Right lobe of liver (tissue), 4 donors: ENCODE data around the gene KCNIP1.

ENCODE experiments used
- POLR2A ChIP-seq: fragments of 450-650 bp; IDR thresholded peaks from one replicate; pipeline ENCODE4 v1.6.1; 2017; ENCODE audit warnings: antibody characterized with exemption, mild to moderate bottlenecking
- TF ChIP-seq, protein P1 (sequence below), 4 donors: fragments of 200-600 bp in 3 of 4; fragments of 450-650 bp in 1 of 4; IDR thresholded peaks; one replicate each; pipeline versions ENCODE4 v1.5.1 to v1.8.0; 2016 to 2022; ENCODE audit warnings: antibody characterized with exemption in 4 of 4, mild to moderate bottlenecking in 2 of 4
- donor health status: DM: no; HTN: no; CAD: no.
- donor health status: DM: no; HTN: no; CAD: no.
- donor health status: DM: no; HTN: yes; CAD: no.

DNA sequence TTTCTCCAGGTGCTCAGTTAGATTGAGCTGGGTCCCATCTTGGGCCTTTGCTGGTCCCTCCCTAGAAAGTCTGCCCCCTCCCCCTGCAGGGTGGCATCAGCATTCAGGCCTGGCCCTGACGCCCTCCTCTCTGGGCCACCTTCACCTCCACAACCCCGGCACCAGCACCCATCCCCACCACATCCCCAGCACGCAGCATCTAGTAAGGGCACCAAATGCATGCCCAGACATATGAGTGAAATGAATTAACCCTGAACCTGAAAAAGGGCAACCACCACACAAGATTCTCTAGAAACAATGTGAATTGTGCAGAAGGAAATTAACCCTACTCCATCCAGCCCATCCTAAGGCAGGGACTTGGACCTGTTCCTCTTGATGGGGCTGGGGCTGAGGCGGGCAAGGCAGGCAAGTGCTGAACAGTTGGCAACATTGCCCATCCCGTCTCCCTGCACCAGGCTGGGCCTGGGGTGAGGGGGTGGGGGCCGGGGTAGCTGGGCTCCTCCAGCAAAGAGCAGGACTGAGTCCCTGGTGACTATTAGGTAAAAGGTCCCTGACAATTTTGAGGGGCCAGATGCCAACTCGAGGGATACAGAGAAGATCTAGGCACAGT, 125.9 kb downstream of the KCNIP1 start:
- TF ChIP-seq, protein P1, sequence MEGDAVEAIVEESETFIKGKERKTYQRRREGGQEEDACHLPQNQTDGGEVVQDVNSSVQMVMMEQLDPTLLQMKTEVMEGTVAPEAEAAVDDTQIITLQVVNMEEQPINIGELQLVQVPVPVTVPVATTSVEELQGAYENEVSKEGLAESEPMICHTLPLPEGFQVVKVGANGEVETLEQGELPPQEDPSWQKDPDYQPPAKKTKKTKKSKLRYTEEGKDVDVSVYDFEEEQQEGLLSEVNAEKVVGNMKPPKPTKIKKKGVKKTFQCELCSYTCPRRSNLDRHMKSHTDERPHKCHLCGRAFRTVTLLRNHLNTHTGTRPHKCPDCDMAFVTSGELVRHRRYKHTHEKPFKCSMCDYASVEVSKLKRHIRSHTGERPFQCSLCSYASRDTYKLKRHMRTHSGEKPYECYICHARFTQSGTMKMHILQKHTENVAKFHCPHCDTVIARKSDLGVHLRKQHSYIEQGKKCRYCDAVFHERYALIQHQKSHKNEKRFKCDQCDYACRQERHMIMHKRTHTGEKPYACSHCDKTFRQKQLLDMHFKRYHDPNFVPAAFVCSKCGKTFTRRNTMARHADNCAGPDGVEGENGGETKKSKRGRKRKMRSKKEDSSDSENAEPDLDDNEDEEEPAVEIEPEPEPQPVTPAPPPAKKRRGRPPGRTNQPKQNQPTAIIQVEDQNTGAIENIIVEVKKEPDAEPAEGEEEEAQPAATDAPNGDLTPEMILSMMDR (IDR thresholded peaks at IDR 0.05), result no peak
- TF ChIP-seq POLR2A, result no peak
